Endothelial cell of umbilical vein (primary cell): Measurements from ENCODE around the gene KPNB1. TPM values are rescaled to one million over a fixed set of nuclear protein-coding genes. Genes with fewer than 3 reads are reported as not detected.
A peak's percentile ranks its signal among the peaks of the same experiment; 100 is the strongest.

Experiments
- BruUV-seq: library from RNA; stranded (reverse); fragments of 400-500 nt; replicated peaks from 2 replicates; lab custom pipeline; 2021; lab: Mats Ljungman, UMichigan
- CTCF ChIA-PET: fragments of 300-600, 350-600 bp; sonication (Branson Sonifier 250); formaldehyde crosslinking; loops from one replicate; lab custom pipeline; 2021; ENCODE audit warnings: antibody characterized with exemption, inconsistent platforms; lab: Charles Lee
- POLR2A ChIA-PET: fragments of 300-600, 350-600 bp; sonication (Branson Sonifier 250); formaldehyde crosslinking; loops from one replicate; lab custom pipeline; 2021; ENCODE audit warnings: antibody characterized with exemption, inconsistent platforms; lab: Charles Lee
- DNase-seq: peaks from one replicate; pipeline ENCODE4 v3.0.0-alpha.2; 2011; ENCODE audit warnings: low read depth, low spot score
- FAIRE-seq: peaks from 2 replicates; lab custom pipeline; 2011; peaks lifted over from hg19 to GRCh38; lab: Jason Lieb, UNC
- H2AFZ ChIP-seq: 2 replicates; pipeline ENCODE4 v1.6.0; 2012; ENCODE audit warnings: low read depth, low read length, control low read depth, inconsistent platforms
- H3K27ac ChIP-seq: 2 replicates; pipeline ENCODE4 v1.5.1; 2011; ENCODE audit warnings: low read depth, mild to moderate bottlenecking, control low read depth, low read length, moderate library complexity; ENCODE audit not compliant: insufficient read depth
- H3K27me3 ChIP-seq, 2 experiments: 2 replicates each; pipeline versions ENCODE4 v1.6.0 to v1.6.1; 2011; ENCODE audit warnings: low read length in 2 of 2, mixed read lengths in 1 of 2; ENCODE audit not compliant: control insufficient read depth in 2 of 2, insufficient read depth in 2 of 2
- H3K36me3 ChIP-seq, 2 experiments: 2 replicates in 1 of 2; 3 replicates in 1 of 2; pipeline ENCODE4 v1.5.1; 2011; ENCODE audit warnings: low read length in 2 of 2, mild to moderate bottlenecking in 1 of 2, moderate library complexity in 1 of 2; ENCODE audit not compliant: control insufficient read depth in 2 of 2, insufficient read depth in 2 of 2; ENCODE audit errors: extremely low read depth in 1 of 2
- H3K4me1 ChIP-seq: 3 replicates; pipeline ENCODE4 v1.5.1; 2011; ENCODE audit warnings: mild to moderate bottlenecking, low read length; ENCODE audit not compliant: control insufficient read depth, insufficient read depth; ENCODE audit errors: extremely low read depth
- H3K4me2 ChIP-seq: 2 replicates; pipeline ENCODE4 v1.6.1; 2011; ENCODE audit warnings: low read length, control low read depth, mixed read lengths; ENCODE audit not compliant: insufficient read depth
- H3K4me3 ChIP-seq, 3 experiments: fragments of 200-600 bp in 1 of 3; sonication (generic), shearing (Covaris generic) in 1 of 3; replicated peaks in 1 of 3; 2 replicates each; pipeline ENCODE4 v1.5.1; 2011 to 2016; ENCODE audit warnings: control low read depth in 3 of 3, low read length in 3 of 3, mild to moderate bottlenecking in 2 of 3, inconsistent platforms in 1 of 3, low read depth in 1 of 3, moderate library complexity in 1 of 3; ENCODE audit not compliant: insufficient read depth in 1 of 3
- H3K79me2 ChIP-seq: 2 replicates; pipeline ENCODE4 v1.6.0; 2012; ENCODE audit warnings: low read length, inconsistent platforms; ENCODE audit not compliant: control insufficient read depth, insufficient read depth
- H3K9ac ChIP-seq: replicated peaks from 2 replicates; pipeline ENCODE3; 2011; ENCODE audit warnings: low read length, control low read depth; ENCODE audit not compliant: insufficient read depth; ENCODE audit errors: extremely low read depth
- H3K9me1 ChIP-seq: replicated peaks from 3 replicates; pipeline ENCODE4 v1.6.0; 2011; ENCODE audit warnings: mild to moderate bottlenecking, low read length; ENCODE audit not compliant: control insufficient read depth, insufficient read depth; ENCODE audit errors: extremely low read depth
- H3K9me3 ChIP-seq: replicated peaks from 2 replicates; pipeline ENCODE4 v1.5.1; 2012; ENCODE audit warnings: low read length, inconsistent platforms; ENCODE audit not compliant: control insufficient read depth, insufficient read depth
- H4K20me1 ChIP-seq: replicated peaks from 2 replicates; pipeline ENCODE3; 2011; ENCODE audit warnings: mild to moderate bottlenecking, low read length; ENCODE audit not compliant: control insufficient read depth, insufficient read depth; ENCODE audit errors: extremely low read depth
- CTCF ChIP-seq, 2 donors: IDR thresholded peaks; 1 replicate in 1 of 2; 2 replicates in 1 of 2; pipeline ENCODE4 v1.5.1; 2011; ENCODE audit warnings: low read length in 2 of 2, mild to moderate bottlenecking in 2 of 2, moderate library complexity in 2 of 2, control low read depth in 1 of 2, inconsistent platforms in 1 of 2, low read depth in 1 of 2; ENCODE audit not compliant: insufficient read depth in 1 of 2; ENCODE audit errors: extremely low read depth in 1 of 2
- EZH2 ChIP-seq: IDR thresholded peaks from 2 replicates; pipeline ENCODE4 v1.6.1; 2012; ENCODE audit warnings: borderline replicate concordance, low read depth, mild to moderate bottlenecking, moderate library complexity, low read length, inconsistent platforms; ENCODE audit not compliant: severe bottlenecking
- FOS ChIP-seq: IDR thresholded peaks from 2 replicates; pipeline ENCODE4 v1.6.1; 2011; ENCODE audit warnings: mild to moderate bottlenecking, low read length, moderate library complexity, borderline replicate concordance; ENCODE audit not compliant: insufficient read depth
- GATA2 ChIP-seq: IDR thresholded peaks from 2 replicates; pipeline ENCODE4 v1.7.0; 2011; ENCODE audit warnings: low read depth, mild to moderate bottlenecking, moderate library complexity, mixed read lengths, low read length; ENCODE audit not compliant: insufficient read length, insufficient read depth
- JUN ChIP-seq: IDR thresholded peaks from 2 replicates; pipeline ENCODE4 v1.6.1; 2011; ENCODE audit warnings: borderline replicate concordance, low read depth; ENCODE audit not compliant: insufficient read length, insufficient read depth
- MAX ChIP-seq: IDR thresholded peaks from 2 replicates; pipeline ENCODE4 v1.6.1; 2011; ENCODE audit not compliant: insufficient read depth, insufficient read length
- MYC ChIP-seq: IDR thresholded peaks from one replicate; pipeline ENCODE4 v1.6.1; 2011; ENCODE audit warnings: mild to moderate bottlenecking, low read depth, low read length
- POLR2A ChIP-seq: IDR thresholded peaks from 2 replicates; pipeline ENCODE4 v1.6.1; 2012; ENCODE audit warnings: low read depth, mild to moderate bottlenecking, control low read depth, low read length
- POLR2AphosphoS5 ChIP-seq: IDR thresholded peaks from 2 replicates; pipeline ENCODE4 v1.6.1; 2012; ENCODE audit warnings: low read depth, mild to moderate bottlenecking, control low read depth, low read length, moderate library complexity; ENCODE audit not compliant: insufficient read depth
- dilution Hi-C: fragments of 300-500 bp; cut with MboI; formaldehyde crosslinking; loops from one replicate; pipeline ENCODE4 v1.15.0; 2019; ENCODE audit warnings: low sequenced_read_pairs; ENCODE audit not compliant: extremely low pct_ligation_motif_present
- intact Hi-C: fragments of 100-400 bp; cut with micrococcal nuclease; formaldehyde crosslinking; loops from one replicate; pipeline ENCODE4 v1.10.0; 2022
- polyA plus RNA-seq, 4 experiments: library from polyadenylated mRNA; depleted of rRNA in 3 of 4; stranded (reverse) in 3 of 4; unstranded in 1 of 4; fragments of >200 nt; gene quantifications; 2 replicates each; pipeline versions ENCODE4 v1.2.1 to v1.2.3, GENCODE V29; 2011 to 2012; ENCODE audit warnings: missing spikeins in 1 of 4
- total RNA-seq: library from RNA; stranded (reverse); gene quantifications from 2 replicates; pipeline ENCODE4 v1.2.3, GENCODE V29; 2021

Gene KPNB1
- total and polyA plus RNA-seq, 2 donors (not counting 3 experiments of a cell fraction or from before 2014, with no cell fraction given) = 119 to 495 TPM

- Histone ChIP-seq H3K4me3 (no peak overlapping the region), H3K36me3 (no peaks in the 10 kb centered on the region), H3K4me1 (no peaks in the 10 kb centered on the region), H3K9me1 (no peaks in the 10 kb centered on the region), H3K27ac (no peak overlapping the region), H4K20me1 (no peaks in the 10 kb centered on the region), H2AFZ (no peak overlapping the region), H3K9me3 (no peaks in the 10 kb centered on the region), H3K79me2 (no peaks in the 10 kb centered on the region), H3K9ac (no peak overlapping the region), H3K27me3 (peaks cover 37 to 38% of the 10 kb centered on the region in 2 experiments), H3K4me2 (no peak overlapping the region)
- no TSS peak for BruUV-seq
- FAIRE-seq = peak; percentile 4
- TF ChIP-seq MAX = no peak
- TF ChIP-seq EZH2 = no peak
- no peak for TF ChIP-seq JUN
- no peak for TF ChIP-seq MYC
- no peak for TF ChIP-seq POLR2A
- no peak for TF ChIP-seq GATA2
- no peak for TF ChIP-seq CTCF (IDR thresholded peaks at IDR 0.05; ENCODE audit: extremely low read depth in 1 of 2, insufficient read depth in 1 of 2, low read depth in 1 of 2, low read length in 2 of 2)
- TF ChIP-seq FOS = no peak
- TF ChIP-seq POLR2AphosphoS5 = no peak
- intact Hi-C loops (no loop called here), dilution Hi-C loops (no loop called here)
- POLR2A ChIA-PET = no interaction called here
- no peak for DNase-seq
- CTCF ChIA-PET = interaction anchor here (0.8 to 1.5 kb wide), 4 partner anchors 13 to 58 kb away, joined by 3 to 4 read pairs (median 3); no protein-coding TSS in a partner anchor
Measured at GRCh38 chr17:47732399-47733046, 82.8 kb downstream of the KPNB1 start.
